SH-SY5Y (cell line): ENCODE results near the gene OR1I1.

ENCODE experiments used
- GATA2 ChIP-seq: IDR thresholded peaks from 2 replicates; pipeline ENCODE4 v1.6.1; 2011; ENCODE audit warnings: mild to moderate bottlenecking, low read depth, low read length
- GATA3 ChIP-seq: IDR thresholded peaks from 2 replicates; pipeline ENCODE4 v1.6.1; 2011; ENCODE audit warnings: low read depth, mild to moderate bottlenecking, low read length, moderate library complexity

DNA sequence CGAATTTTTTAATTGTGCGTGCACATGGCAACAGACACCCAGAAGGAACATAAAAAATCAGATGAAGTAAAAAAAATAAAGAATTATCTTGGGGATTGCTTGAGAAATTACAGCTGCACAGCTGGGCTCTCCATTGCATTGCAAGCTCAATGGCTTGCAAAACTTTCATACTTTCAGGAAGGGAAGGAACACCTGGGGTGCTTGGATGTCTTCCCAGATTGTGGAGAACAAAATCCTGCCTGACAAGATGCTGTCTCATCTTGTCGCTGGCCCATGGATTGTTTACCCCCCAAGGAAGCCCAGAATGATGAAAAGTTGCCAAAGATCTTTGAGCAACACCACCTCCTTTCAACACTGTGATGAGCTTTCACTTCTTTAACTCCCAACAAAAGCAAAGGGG lies 43.7 kb upstream of the OR1I1 start:
- TF ChIP-seq GATA2 (no peak), GATA3 (no peak)
